GM18520 (cell line): ENCODE measurements around the gene BTK.
A peak's percentile ranks its signal among the peaks of the same experiment; 100 is the strongest.

Source experiments
- ATAC-seq: cut with Tn5 transposase; IDR thresholded peaks from one replicate; pipeline ENCODE4 v1.9.1; 2021; ENCODE audit not compliant: unreplicated experiment

BTK gene

GRCh38 chrX:101394372-101394771 is 8.4 kb upstream of the BTK start:
- no peak for ATAC-seq

GRCh38 chrX:101393530-101394305 is 7.7 kb upstream of the BTK start:
- no peak for ATAC-seq

GRCh38 chrX:101391831-101392230 is 5.8 kb upstream of the BTK start:
- no peak for ATAC-seq

GRCh38 chrX:101390664-101391525 is 4.9 kb upstream of the BTK start, which contains the start of gene RPL36A:
Gene RPL36A (plus strand): TSS chrX:101391011. CDS start chrX:101391044, 33 bp downstream.
- ATAC-seq = peak; percentile 85

- no peak for ATAC-seq
Observed at GRCh38 chrX:101388604-101389003, 2.6 kb upstream of the BTK start.

GRCh38 chrX:101386542-101386885 is 523 bp upstream of the BTK start:
- ATAC-seq = no peak

GRCh38 chrX:101385026-101385684 is 836 bp downstream of the BTK start:
- no peak for ATAC-seq

GRCh38 chrX:101383679-101384205 is 2.2 kb downstream of the BTK start:
- ATAC-seq = peak; percentile 68

- ATAC-seq = no peak
Observed at GRCh38 chrX:101377547-101377946, 8.4 kb downstream of the BTK start.

- ATAC-seq = peak; percentile 41
Observed at GRCh38 chrX:101370888-101371504, 15.0 kb downstream of the BTK start.

GRCh38 chrX:101369687-101370086 is 16.3 kb downstream of the BTK start:
- ATAC-seq = no peak

- no peak for ATAC-seq
Observed at GRCh38 chrX:101368800-101369199, 17.2 kb downstream of the BTK start.

GRCh38 chrX:101365301-101365795 is 20.6 kb downstream of the BTK start:
- no peak for ATAC-seq

GRCh38 chrX:101362757-101363156 is 23.2 kb downstream of the BTK start:
- ATAC-seq = no peak

GRCh38 chrX:101362116-101362515 is 23.9 kb downstream of the BTK start:
- ATAC-seq = no peak

- ATAC-seq = no peak
Observed at GRCh38 chrX:101360390-101360789, 25.6 kb downstream of the BTK start.

- no peak for ATAC-seq
Observed at GRCh38 chrX:101359966-101360365, 26.0 kb downstream of the BTK start.

GRCh38 chrX:101357166-101357795 is 28.7 kb downstream of the BTK start:
- ATAC-seq = no peak

- no peak for ATAC-seq
Observed at GRCh38 chrX:101349193-101349562, 36.8 kb downstream of the BTK start.

GRCh38 chrX:101348452-101349192 is 37.4 kb downstream of the BTK start, which contains the start of gene TIMM8A:
Gene TIMM8A (minus strand): TSS chrX:101348742. CDS start chrX:101348664, 78 bp downstream.
- peak; percentile 92 for ATAC-seq
